Medulla oblongata (tissue), 1 donor: ENCODE measurements around the gene KRTAP17-1.
"Not testable (repeated sequence)": the region's sequence is repeated elsewhere in the genome, so short reads cannot be mapped to it uniquely, and the experiment has no call there.

ENCODE experiments used
- DNase-seq: peaks from one replicate; pipeline ENCODE4 v3.0.0-alpha.2; 2015; ENCODE audit errors: extremely low spot score

KRTAP17-1 gene, protein sequence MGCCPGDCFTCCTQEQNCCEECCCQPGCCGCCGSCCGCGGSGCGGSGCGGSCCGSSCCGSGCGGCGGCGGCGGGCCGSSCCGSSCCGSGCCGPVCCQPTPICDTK

DNA sequence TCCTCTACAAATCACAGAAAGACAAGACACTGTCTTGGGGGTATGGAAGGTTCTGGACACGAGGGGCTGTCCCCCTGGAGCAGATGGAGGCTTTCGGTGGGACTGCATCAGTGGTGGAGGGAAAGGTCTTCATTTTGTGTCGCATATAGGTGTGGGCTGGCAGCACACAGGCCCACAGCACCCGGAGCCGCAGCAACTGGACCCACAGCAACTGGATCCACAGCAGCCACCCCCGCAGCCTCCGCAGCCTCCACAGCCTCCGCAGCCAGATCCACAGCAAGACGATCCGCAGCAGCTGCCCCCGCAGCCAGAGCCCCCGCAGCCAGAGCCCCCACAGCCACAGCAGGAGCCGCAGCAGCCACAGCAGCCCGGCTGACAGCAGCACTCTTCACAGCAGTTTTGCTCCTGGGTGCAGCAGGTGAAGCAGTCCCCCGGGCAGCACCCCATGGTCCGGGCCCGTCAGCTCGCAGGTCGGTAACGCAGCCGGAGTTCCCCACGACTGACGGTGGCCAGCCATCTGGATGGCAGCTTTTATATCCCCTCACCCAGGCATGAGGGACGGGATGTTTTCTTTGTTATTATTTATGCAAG lies at the start of gene KRTAP17-1:
Gene KRTAP17-1 (minus strand): TSS at position 507 of the 591 bp plus-strand sequence. CDS start 60 bp downstream, at position 447.
- no peak for DNase-seq

DNA sequence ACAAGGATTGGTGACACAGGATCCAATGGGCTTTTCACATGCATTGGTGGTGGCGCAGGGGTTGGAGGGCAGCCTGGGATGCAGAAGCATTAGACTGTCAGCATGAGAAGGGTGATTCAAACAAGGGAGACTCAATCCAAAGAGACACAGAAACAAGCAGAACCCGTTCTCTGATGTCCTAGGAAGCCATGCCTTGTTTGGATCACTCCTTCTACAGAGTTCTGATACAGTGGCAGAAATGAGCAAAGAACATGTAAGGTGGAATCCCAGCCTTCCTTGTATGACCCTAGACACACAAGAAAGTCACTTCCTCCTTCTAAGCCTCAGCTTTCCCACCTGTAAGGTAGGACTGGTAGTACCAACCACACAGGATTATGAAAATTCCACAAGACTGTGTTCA lies 48.4 kb upstream of the KRTAP17-1 start:
- DNase-seq = no peak

DNA sequence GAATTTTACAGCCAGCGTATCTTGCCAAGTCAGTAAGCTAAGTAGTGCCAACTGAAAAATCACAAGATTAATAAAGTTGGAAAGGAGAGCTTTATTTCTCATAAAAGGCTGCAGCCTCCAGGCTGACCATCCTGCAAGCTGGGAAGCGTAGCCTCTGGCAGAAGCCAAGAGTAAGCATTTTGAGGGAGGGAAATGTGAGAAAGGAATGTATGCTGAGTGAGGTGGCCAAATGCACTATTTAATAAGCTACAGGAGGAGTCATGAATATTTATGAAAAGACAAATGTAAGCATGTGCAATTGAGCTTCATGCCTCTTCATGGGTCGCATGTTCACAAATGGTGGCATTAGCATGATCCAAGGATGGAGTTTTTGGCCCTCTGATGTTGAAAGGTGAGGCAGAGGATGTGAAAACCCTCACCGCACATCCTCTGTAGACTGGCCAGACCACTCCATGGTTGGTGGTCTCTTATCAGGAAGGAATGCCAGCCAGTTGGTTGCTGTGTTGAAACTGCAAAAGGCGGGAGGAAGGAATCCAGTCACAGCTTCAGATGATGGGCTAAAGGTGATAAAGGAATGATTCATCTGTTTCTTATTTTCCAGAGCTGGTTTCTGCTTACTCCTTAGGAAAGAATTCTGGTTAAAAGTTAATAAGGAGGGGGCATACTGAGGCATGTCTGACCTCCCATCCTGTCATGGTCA lies 44.9 kb upstream of the KRTAP17-1 start:
- DNase-seq = no peak

DNA sequence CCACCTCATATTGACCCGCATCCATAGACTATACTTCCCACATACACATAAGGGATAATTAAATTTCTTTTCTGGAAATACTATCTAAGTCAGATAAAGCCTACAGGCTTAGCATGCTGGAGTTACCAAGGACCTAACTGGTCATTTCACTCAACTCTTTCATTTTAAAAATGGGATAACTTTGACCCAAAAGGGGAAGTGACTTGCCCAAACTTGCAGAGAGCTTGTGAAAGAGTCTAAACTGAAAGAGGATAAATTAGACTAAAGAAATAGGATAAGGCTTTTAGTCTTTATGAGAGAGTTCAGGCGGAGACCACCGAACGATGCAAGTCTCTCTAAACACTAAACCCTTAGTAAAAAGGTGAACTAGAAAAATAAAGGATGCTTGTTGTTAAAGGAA lies 39.0 kb upstream of the KRTAP17-1 start:
- no peak for DNase-seq

DNA sequence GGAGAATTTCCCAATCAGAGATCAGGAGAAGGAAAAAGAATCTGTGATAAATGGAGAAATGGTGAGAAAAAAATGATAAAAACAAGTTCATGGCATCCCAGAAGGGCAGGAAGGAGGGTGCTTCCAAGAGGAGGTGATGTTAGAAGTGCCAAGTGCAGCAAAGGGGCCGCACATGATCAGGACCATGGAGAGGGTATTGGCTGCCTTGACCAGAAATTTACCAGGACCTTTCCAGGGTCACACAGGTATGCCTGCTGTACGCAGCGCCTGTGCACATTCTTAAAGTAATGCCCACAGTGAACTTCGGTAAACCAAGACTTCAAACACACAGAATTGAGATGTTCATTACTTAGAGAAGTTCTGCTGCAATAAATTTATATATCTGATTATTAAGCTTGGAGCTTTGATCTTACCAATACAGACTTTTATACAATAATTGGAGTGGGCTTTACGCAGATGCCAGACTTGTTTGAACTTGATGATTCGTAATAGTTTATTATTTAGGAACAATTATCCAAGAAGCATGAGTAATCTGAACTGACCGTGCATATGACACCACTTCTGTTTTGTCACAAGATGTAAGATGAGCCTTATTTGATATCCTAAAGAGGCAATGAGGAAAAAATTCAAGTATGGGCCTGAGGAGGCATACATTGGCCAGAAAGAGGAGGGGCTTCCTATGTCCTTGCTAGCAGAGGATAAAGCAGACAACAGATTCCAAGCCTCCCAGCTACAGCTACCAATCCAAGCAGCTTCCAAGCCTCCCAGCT lies 37.3 kb upstream of the KRTAP17-1 start:
- DNase-seq = no peak

DNA sequence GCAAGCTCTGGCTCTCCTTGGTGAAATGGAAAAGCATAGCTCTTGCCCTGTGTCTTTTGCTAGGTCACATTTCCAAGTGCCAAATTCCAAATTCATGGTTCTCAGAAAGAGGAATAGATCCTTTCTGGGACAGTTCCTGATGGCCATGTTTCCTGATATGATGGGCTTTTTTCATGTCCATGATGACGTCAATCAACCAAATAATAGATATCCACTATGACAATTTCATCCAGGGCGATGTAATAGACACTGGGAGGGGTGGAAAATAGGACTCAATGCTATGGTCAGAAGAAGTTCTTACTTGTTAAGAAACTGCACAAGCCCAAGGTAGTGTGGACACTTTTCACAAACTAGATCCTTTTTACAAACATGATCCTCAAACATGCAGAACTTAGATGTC lies 35.7 kb upstream of the KRTAP17-1 start:
- DNase-seq = no peak

DNA sequence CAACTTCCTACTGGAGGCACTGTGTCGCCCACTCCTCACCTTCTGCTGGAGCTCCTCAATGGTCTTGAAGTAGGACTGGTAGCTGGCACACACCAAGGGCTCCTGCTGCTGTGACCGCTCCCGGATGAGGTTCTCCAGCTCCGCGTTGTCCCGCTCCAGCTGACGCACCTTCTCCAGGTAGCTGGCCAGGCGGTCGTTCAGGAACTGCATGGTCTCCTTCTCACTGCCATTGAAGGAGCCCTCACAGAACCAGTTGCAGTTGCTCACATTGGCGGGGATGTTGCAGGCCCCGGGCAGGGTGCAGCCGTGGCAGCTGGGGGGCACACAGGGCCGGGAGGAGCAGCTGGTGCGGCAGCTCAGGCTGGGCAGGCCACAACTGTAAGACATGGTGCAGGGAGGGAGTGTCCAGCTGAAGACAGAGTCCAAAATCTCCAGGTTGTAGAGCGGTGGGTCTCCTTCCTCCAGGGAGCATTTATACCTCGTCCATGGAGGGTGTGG lies 34.9 kb upstream of the KRTAP17-1 start, which contains the start of gene KRT33A:
Gene KRT33A (minus strand): TSS at position 448 of the 498 bp plus-strand sequence. CDS start 61 bp downstream, at position 387.
- not testable (repeated sequence) for DNase-seq

DNA sequence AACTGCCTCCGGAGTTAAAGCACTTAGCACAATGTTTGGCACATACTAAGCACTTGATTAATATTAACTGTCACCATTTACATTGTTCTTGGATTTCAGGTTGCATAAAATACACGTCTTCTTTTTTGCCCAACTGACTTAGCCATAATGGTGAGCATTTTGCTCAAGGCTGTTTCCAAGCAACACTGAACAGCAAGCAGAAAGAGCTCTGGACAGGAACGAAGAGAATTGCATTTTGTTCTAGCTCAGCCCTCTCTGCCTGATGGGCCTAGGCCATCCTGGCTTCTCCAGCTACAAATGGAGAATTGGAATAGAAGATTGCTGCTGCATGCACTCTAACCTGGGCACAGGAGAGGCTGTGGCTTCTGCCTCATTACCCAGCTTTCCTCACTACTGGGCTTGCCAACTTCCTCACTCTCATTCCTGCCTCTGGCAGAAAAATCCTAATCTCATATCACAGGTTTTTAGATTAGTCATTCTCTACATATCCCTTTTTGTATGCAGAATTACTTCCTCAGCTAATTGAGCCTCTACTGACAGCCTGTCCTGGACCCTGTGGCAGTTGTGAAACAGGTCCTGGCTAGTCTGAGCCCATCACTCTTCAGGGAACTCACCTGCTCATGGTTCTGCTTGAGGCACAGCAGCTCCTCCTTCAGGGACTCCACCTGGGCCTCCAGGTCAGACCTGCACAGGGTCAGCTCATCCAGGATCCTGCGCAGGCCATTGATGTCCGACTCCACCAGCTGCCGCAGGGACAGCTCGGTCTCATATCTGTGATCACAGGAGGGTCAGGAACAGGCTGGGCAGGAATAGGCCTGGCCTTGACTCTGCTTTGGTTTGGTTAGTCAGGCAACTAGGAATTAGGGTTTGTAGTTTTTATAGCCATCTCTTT lies 32.6 kb upstream of the KRTAP17-1 start:
- peak; percentile 12 for DNase-seq

DNA sequence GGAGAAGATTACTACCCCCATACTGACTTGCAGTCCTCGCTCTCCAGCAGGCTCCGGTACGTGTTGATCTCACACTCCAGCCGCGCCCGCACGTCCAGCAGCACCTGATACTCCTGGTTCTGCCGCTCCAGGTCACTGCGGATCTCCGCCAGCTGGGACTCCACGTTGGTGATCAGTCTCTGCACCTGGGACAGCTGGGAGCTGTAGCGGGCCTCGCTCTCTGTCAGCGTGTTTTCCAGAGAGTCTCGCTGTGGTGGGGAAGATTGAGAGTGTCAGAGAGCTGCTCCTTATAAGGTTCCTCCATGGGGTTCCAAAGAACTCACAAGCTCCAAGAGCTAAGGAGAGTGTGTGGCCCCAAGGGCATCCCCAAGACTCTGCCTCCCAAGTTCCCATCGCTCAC lies 30.9 kb upstream of the KRTAP17-1 start:
- not testable (repeated sequence) for DNase-seq

DNA sequence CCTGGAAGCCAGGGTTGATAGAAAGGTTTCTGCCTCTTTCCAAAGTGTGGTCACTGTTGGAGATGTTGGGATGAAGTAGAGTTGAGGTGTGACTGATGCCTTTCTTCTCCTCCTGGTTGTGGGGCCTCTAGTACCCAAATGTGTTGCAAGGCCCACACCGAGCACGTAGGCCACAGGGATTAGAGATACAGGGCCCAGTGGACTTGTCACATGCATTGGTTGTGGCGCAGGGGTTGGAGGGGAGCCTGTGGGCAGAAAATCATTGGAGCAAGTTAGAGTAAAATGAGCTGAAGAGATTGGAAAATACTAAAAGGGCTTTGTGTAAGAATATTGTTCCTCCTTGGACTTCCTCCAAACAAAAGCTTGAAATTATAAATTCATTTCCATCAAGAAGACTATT lies 30.5 kb upstream of the KRTAP17-1 start:
- no peak for DNase-seq

DNA sequence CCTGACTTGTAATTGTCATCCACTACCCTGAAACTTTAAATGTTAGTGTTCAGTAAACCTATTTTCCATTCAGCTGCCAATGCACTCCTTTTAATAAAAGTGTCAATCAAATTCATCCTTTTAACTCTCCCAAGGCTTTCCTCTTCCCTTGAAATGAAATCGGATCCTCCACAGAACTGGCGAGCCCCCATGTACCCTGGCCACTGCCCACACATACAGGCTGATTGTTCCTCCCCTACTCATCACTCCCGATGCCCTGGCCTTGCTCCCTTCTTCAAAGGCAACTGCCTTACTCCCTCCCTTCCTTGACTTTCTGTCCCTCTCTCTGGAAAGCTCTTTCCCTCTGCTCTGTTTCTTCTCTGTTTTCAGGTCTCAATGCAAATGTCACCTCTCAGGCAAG lies 27.5 kb upstream of the KRTAP17-1 start:
- DNase-seq = no peak

DNA sequence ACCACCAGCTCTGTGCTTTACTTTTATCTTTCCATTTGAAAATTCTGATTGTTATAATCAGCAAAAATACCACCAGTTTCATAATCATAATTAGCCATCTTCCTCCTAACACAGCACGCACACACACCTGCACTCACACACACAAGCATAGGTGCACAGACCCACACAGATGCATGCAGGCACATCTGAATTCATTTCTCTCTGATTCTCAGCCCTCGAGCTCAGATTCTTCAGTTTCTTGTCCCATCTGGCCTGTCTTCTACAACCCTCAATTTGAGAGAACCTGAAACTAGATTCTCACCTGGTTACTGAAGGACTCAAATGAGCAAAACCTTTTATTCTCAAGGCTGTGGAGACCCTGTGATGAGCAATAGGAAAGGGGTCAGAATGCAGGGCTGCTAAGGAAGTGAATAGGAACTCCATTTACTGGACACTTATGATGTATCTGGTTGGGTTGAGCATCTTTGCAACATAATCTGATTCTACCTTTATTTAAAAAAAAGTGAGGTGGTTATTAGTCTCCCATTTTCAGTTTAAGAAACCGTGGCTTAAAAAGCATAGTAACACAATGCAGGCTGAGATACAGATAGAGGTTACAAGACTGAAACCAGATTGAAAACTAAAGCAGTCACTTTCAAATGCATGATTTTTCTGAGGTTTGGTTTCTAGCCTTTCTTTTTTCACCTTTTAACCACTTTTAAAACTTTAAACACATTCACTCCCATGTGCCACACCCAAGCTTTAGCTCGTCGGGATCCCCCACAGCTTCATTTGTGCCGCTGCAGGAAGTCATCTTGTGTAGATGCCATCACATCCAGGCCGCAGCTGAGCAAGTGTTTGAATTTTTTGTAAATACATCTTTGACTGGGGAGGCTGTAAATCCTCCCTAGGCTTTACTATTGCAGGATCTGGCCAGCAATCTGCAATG lies 25.7 kb upstream of the KRTAP17-1 start:
- DNase-seq = no peak

DNA sequence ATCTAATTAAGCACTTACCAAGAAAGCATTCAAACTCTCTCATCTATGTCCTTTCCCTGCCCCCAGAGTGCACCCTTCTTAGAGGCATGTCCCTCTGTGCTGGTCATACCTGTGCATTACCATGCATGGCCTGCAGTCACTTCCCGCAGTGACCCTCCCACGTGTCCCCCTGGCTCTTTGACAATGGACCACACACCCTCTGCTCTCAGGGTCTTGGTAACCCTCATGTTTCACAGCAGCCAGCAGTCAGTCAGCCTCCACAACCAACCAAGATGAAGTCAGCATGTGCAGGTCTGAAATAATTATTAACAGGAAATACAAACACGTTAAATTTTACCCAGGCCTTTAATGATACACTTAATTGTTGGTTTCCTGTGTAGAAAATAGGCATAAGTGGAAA lies 25.0 kb upstream of the KRTAP17-1 start:
- DNase-seq = no peak

DNA sequence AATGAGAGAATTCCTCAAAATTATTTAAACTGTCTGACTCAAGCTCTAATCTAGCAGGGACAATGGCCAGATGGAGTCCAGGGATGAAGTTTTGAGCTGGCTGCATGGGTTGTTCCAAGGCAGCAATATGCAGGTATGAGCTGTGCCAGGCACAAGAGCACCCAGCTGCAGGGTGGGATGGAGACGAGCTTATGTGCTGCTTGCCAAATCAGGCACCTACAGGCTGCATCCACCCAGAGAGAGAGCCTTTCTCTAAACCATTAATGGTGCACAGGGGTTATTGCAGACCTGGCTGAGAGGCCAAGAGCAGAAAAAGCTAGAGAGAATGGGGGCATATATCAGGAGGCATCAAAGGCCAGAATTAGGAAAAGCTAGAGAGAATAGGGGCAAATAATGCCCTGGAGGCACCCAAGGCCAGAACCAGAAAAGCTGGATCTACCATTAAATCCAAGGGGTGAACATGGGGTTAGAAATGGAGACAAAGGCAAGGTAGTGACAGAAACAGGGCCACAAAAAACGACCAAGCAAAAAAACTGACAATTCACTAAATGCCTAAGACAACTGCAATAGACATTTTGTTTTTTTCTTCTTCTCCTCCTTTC lies 24.2 kb upstream of the KRTAP17-1 start:
- DNase-seq = no peak

DNA sequence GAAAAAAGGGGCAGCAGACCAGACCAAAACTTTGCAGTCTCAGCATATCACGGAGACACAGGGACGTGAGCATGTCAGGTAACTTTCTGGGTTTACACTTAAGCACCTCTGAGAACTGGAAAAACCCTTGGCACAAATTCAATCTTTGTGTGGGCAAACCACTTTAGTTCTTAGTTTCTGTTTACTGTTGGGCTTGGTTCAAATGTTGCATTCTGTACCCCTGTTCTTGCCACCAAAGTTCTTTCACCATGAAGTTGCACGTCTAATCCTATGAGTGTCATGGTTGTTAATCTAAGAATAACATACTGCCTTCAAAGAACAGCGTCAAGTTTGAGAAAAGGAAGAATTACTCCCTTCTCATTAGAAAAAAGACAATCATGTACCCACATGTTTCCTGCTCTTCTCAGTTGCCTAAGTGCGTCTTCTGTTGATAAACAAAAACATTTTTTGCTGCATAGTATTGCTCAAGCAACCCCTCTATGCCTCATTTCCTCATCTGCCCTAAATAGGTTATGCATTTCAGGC lies 23.5 kb upstream of the KRTAP17-1 start:
- DNase-seq = no peak

DNA sequence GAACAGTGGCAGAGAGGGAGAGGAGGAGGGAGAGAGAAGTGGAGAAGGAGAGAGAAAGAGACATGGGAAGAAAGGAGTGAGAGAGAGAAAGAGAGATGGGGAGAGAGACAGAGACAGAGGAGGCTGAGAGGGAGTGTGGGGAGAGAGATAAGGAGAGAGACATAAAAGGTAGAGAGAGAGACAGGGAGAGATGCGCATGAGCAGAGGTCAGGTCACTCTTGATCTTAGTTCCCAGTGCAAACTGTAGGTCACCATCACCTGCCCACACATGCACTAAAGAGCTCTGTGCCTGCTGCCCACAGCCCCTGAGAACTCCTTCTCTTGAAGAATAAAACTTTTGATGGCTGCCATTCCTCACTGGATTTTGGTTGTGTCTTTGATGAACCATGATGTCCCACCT lies 20.2 kb upstream of the KRTAP17-1 start:
- DNase-seq = no peak

DNA sequence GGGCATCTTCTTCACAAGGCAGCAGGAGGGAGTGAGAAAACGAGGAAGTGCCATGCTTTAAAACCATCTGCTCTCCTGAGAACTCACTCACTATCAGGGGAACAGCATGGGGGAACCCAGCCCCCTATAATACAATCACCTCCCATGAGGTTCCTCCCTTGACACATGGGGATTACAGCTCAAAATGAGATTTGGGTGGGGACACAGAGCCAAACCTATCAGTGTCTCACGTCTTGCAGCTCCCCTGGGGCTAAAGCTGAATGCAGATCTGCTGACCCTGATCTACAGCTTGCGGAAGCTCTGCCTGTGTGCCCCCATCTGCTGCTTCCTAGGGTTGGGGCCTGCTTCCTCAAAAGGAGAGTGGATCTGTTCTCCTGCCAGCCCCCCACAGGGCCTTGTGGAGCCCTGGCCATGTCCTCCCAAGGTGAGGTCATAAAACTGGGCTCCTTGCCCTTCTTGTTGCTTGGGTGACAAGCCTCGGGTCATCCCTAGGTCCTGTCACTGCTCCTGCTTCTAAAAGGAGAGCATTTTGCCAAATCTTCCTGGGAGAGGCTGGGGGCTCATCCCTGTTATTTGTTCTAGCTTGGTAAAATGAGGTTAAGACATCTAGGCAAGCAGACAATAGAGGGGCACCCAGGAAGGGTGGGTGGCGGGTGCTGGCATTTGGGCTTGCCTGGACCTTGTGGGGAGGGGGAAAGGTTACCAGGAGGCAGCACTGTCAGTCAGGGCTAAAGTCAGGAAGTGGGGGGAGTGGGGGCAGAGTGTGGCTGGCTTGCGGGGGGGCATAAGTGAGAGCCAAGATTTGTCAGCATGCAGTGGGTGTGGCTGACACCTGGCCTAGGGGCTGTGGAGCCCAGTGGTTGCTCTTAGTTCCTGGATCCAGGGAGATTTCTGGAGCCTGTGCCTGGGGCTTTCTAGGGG lies 19.1 kb upstream of the KRTAP17-1 start:
- no peak for DNase-seq

DNA sequence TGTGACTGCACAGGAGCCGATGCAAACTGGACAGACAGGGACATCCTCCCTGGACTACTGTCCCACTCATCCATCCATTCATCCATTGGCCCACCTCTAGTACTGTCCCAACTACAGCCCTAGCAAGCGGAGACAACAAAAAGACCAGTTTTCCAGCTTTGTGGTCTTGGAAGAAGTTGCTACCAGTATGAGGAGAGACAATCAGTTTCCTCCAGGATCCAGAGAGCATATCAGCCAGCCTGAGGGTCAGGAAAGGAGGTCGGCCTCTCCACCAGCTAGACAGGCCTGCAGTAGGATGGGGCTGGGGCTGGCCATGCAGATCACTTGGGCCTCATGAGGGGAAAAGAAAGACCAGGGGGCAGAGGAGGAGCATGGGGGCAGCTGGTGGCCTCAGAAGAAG lies 18.3 kb upstream of the KRTAP17-1 start:
- no peak for DNase-seq
